Superior temporal gyrus (tissue), 1 donor: ENCODE data around the gene SAXO2.
A peak's percentile ranks its signal among the peaks of the same experiment; 100 is the strongest.
"Not testable (repeated sequence)": the region's sequence is repeated elsewhere in the genome, so short reads cannot be mapped to it uniquely, and the experiment has no call there.

Experiments used
- DNase-seq: peaks from one replicate; pipeline ENCODE4 v3.0.0-alpha.2; 2016; ENCODE audit errors: extremely low spot score

SAXO2 gene

GRCh38 chr15:82284381-82284780 lies 21.8 kb downstream of the SAXO2 start:
- not testable (repeated sequence) for DNase-seq

GRCh38 chr15:82286475-82286874 lies 23.9 kb downstream of the SAXO2 start:
- DNase-seq, result not testable (repeated sequence)

- not testable (repeated sequence) for DNase-seq
Observed at GRCh38 chr15:82288202-82288601, 25.6 kb downstream of the SAXO2 start.

GRCh38 chr15:82292271-82292670 lies 29.7 kb downstream of the SAXO2 start:
- no peak for DNase-seq

GRCh38 chr15:82294061-82294690 lies 31.6 kb downstream of the SAXO2 start:
- DNase-seq, result no peak

- no peak for DNase-seq
Observed at GRCh38 chr15:82297546-82297945, 34.9 kb downstream of the SAXO2 start.

- DNase-seq, result no peak
Observed at GRCh38 chr15:82298032-82298431, 35.4 kb downstream of the SAXO2 start.

GRCh38 chr15:82298520-82298919 lies 35.9 kb downstream of the SAXO2 start:
- peak; percentile 18 for DNase-seq

- DNase-seq, result not testable (repeated sequence)
Observed at GRCh38 chr15:82299511-82299914, 36.9 kb downstream of the SAXO2 start.

GRCh38 chr15:82300326-82300725 lies 37.7 kb downstream of the SAXO2 start:
- DNase-seq, result not testable (repeated sequence)

GRCh38 chr15:82300883-82301282 lies 38.3 kb downstream of the SAXO2 start:
- no peak for DNase-seq

GRCh38 chr15:82301296-82302016 lies 38.8 kb downstream of the SAXO2 start:
- DNase-seq, result no peak

GRCh38 chr15:82303956-82304777 lies 41.5 kb downstream of the SAXO2 start:
- no peak for DNase-seq

GRCh38 chr15:82304778-82305090 lies 42.1 kb downstream of the SAXO2 start:
- DNase-seq, result no peak

GRCh38 chr15:82305621-82306048 lies 43.0 kb downstream of the SAXO2 start:
- DNase-seq, result no peak

- no peak for DNase-seq
Observed at GRCh38 chr15:82306791-82307713, 44.4 kb downstream of the SAXO2 start.

GRCh38 chr15:82307714-82308081 lies 45.1 kb downstream of the SAXO2 start:
- DNase-seq, result no peak

- DNase-seq, result no peak
Observed at GRCh38 chr15:82309802-82310201, 47.2 kb downstream of the SAXO2 start.

GRCh38 chr15:82311321-82311720 lies 48.7 kb downstream of the SAXO2 start:
- DNase-seq, result not testable (repeated sequence)

GRCh38 chr15:82312586-82313349 lies 50.1 kb downstream of the SAXO2 start:
- DNase-seq, result no peak

- DNase-seq, result no peak
Observed at GRCh38 chr15:82313446-82313845, 50.8 kb downstream of the SAXO2 start.
